ENCODE measurements around the gene RBKS.

RBKS gene

GRCh38 chr2:27929916-27930486 is 39.8 kb upstream of the RBKS start:
- TF ChIP-seq CTCF (IDR thresholded peaks at IDR 0.05; ENCODE audit: low read depth, low read length) (no peak), EZH2phosphoT487 (IDR thresholded peaks at IDR 0.05; ENCODE audit: low read depth) (no peak)
- Histone ChIP-seq H3K79me2 (ENCODE audit: low read length) (no peaks in the 10 kb centered on the region), H3K4me2 (ENCODE audit: low read length) (no peak overlapping the region), H3K27me3 (ENCODE audit: low read depth, low read length) (no peaks in the 10 kb centered on the region), H3K36me3 (replicated peaks; ENCODE audit: low read depth, low read length) (no peaks in the 10 kb centered on the region), H4K20me1 (ENCODE audit: insufficient read depth, low read length) (no peaks in the 10 kb centered on the region), H3K9ac (ENCODE audit: low read length) (no peak overlapping the region), H3K27ac (ENCODE audit: low read length) (no peak overlapping the region), H3K9me3 (ENCODE audit: insufficient read depth, low read length) (no peaks in the 10 kb centered on the region), H3K4me3 (ENCODE audit: low read length) (no peak overlapping the region), H3K4me1 (ENCODE audit: low read length) (no peaks in the 10 kb centered on the region), H2AFZ (ENCODE audit: low read depth, low read length) (no peak overlapping the region)

DNA sequence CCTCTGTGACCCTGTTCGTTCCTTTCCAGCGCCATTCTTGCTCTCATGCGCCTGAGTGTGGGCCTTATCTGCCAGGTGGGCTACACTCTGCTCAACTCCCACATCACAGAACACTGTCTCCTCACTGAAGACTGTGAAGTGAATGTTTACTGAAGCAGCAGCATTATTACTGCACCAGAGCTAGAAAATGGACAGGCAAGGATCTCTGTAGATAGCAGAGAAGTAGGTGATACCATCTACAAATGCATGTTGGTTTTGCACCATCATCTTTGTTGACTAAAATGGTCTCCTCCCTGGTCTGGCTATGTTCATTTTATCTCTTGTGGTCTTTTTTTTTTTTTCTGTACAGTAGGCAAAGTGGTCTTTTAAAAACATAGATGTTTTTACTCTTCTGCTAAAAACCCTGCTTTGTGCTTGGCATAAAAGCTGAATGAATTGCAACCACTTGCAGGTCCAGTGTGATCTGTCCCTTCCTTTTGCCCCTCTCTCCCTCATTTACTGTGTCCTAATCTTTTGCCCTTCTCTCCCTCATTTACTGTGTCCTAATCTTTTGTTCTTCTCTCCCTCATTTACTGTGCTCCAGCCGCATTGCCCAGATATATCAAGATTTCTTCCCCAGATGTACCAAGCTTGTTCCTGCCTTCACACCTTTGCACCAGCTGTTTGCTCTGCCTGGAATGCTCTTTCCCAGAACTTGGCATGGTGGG is 35.7 kb upstream of the RBKS start:
- TF ChIP-seq CTCF (IDR thresholded peaks at IDR 0.05; ENCODE audit: low read depth, low read length) (no peak), EZH2phosphoT487 (IDR thresholded peaks at IDR 0.05; ENCODE audit: low read depth) (no peak)
- H3K4me2 ChIP-seq (ENCODE audit: low read length) = no peak overlapping the region
- no peaks in the 10 kb centered on the region for H3K27me3 ChIP-seq (ENCODE audit: low read depth, low read length)
- H3K4me3 ChIP-seq (ENCODE audit: low read length) = no peak overlapping the region
- H3K4me1 ChIP-seq (ENCODE audit: low read length) = no peaks in the 10 kb centered on the region
- H2AFZ ChIP-seq (ENCODE audit: low read depth, low read length) = no peak overlapping the region
- H3K79me2 ChIP-seq (ENCODE audit: low read length) = no peaks in the 10 kb centered on the region
- no peaks in the 10 kb centered on the region for H3K36me3 ChIP-seq (replicated peaks; ENCODE audit: low read depth, low read length)
- H3K9me3 ChIP-seq (ENCODE audit: insufficient read depth, low read length) = no peaks in the 10 kb centered on the region
- no peak overlapping the region for H3K27ac ChIP-seq (ENCODE audit: low read length)
- H3K9ac ChIP-seq (ENCODE audit: low read length) = no peak overlapping the region
- no peaks in the 10 kb centered on the region for H4K20me1 ChIP-seq (ENCODE audit: insufficient read depth, low read length)

DNA sequence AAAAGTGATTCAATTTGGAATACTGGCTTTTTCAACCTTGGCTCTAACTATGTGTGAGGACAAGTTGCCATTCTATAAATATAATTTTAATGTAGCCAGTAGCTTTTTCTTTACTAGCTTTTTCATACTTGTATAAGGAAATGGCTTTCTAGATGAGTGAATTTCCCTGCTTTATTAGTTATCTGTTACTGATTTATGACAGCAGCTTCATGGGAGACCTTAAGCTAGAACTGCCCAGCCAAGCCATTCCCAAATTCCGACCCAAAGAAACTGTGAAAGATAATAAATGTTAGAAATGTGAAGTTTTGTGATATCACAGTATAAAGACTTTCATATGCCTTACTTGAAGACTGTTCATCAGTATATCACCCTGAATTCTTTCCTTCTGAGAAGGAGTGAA is 32.7 kb upstream of the RBKS start:
- no peak overlapping the region for H2AFZ ChIP-seq (ENCODE audit: low read depth, low read length)

More for the DNA sequence above, 32.7 kb upstream of the RBKS start:
- Histone ChIP-seq H3K27me3 (ENCODE audit: low read depth, low read length) (no peaks in the 10 kb centered on the region), H3K9ac (ENCODE audit: low read length) (no peak overlapping the region), H3K4me3 (ENCODE audit: low read length) (no peak overlapping the region), H3K27ac (ENCODE audit: low read length) (no peak overlapping the region), H4K20me1 (ENCODE audit: insufficient read depth, low read length) (no peaks in the 10 kb centered on the region), H3K9me3 (ENCODE audit: insufficient read depth, low read length) (no peaks in the 10 kb centered on the region), H3K4me1 (ENCODE audit: low read length) (no peaks in the 10 kb centered on the region), H3K79me2 (ENCODE audit: low read length) (no peaks in the 10 kb centered on the region), H3K36me3 (replicated peaks; ENCODE audit: low read depth, low read length) (no peaks in the 10 kb centered on the region), H3K4me2 (ENCODE audit: low read length) (no peak overlapping the region)
- TF ChIP-seq EZH2phosphoT487 (IDR thresholded peaks at IDR 0.05; ENCODE audit: low read depth) (no peak), CTCF (IDR thresholded peaks at IDR 0.05; ENCODE audit: low read depth, low read length) (no peak)
